HG03520 (cell line): ENCODE data around the gene CSMD2.
"Not testable (repeated sequence)": the region's sequence is repeated elsewhere in the genome, so short reads cannot be mapped to it uniquely, and the experiment has no call there.

Experiments
- ATAC-seq: cut with Tn5 transposase; IDR thresholded peaks from one replicate; pipeline ENCODE4 v1.9.1; 2021; ENCODE audit warnings: mild to moderate bottlenecking, moderate library complexity; ENCODE audit not compliant: unreplicated experiment

The CSMD2 gene

GRCh38 chr1:34055818-34056217, 109.2 kb downstream of the CSMD2 start:
- ATAC-seq: no peak

DNA sequence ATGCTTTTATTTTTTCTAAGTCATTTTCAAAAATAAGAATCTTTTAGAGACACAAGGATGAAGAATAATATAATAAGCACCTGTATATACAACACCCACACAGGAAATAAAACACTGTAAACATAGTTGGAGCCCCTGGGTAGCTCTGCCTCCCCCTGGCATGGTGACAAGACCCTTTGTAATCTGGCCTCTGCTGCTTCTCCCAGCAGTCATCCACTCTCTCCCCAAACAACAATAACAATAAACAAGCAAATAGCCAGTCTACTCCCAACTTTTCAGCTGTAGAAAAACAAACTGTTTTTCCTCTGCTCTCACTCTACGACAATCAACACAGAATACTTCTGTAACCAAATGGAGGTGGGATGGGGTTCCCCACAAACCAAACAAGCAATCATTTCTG, 110.1 kb downstream of the CSMD2 start:
- no peak for ATAC-seq

DNA sequence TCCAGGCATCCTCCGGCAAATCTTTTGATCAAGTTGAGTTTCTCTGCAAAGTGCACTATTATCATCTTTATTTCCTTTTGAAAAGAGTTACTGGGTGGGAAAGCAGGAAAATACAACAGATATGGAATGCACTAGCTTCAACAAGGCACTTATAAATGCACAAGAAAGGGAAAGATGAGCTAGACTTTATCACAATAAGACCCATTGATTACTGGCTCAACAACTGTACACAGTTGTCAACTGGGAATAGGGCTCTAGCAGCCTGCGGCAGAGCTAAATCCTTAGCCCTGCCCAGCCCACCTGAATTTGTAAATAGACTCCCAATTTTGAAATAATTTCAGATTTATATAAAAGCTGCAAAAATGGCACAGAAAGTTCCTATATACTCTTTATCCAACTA, 111.4 kb downstream of the CSMD2 start:
- no peak for ATAC-seq

DNA sequence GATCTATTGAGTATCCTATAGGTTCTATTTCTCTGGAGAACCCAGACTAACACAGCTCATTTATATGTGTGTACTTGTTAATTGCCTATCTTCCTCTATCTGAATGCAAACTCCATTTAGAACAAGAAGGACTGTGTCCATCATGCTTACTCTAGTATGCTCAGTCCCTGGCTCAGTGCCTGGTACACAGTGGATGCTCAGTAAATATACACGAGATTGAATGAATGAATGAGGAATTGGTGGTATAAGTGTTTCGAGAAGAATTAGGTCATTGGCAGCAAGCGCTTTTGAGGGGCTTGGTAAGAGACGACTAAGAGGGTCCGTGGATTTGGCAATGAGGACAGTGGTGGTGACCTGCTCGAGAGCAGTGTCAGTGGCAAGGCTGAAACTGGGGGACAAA, 112.5 kb downstream of the CSMD2 start:
- ATAC-seq: no peak

DNA sequence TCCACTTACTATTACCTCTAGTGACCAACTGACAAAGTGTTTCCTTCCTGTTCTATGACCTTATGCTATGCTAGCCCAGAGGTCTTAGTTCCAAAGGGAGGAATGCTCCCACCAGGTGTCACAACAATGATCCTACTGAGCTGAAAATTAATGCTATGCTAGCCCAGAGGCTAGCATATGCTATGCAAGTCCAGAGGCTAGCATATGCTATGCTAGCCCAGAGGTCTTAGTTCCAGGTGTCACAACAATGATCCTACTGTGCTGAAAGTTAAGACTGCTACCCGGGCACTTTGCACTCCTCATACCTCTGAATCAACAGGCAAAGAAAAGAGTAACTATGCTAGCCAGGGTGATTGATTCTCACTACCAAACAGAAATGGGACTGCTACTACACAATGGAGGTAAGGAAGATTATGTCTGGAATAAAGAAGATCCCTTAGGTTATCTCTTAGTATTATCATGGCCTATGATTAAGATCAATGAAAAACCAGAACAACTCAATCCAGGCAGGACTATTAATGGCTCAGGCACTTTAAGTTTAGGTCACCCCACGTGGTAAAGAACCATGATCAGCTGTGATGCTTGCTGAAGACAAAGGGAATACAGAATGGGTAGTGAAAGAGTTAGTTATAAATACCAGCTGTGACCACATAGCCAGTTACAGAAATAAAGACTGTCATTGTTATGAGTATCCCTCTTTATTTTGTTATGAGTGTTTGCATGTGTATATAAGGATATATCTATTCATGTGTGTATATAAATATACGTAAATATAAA, 114.1 kb downstream of the CSMD2 start:
- ATAC-seq: no peak

- ATAC-seq: no peak
Observed at GRCh38 chr1:34049994-34050393, 115.0 kb downstream of the CSMD2 start.

DNA sequence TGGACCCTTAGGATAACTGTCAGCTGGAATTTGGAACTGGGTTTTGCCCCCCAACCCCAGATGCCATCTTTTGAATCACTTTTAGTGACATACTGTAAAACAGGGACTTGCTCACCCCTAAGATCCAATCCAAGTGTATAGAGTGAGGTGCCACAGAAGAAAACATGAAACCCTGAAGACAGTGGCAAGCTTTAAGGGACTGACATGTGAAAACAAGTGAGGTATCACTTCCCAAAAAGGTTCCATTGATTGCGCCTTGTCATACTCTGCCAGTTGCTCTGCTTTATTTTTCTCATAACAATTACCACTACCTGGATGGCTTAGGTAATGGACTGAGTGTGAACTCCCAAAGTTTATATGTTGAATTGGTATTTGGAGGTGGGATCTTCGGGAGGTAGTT, 115.6 kb downstream of the CSMD2 start:
- no peak for ATAC-seq

DNA sequence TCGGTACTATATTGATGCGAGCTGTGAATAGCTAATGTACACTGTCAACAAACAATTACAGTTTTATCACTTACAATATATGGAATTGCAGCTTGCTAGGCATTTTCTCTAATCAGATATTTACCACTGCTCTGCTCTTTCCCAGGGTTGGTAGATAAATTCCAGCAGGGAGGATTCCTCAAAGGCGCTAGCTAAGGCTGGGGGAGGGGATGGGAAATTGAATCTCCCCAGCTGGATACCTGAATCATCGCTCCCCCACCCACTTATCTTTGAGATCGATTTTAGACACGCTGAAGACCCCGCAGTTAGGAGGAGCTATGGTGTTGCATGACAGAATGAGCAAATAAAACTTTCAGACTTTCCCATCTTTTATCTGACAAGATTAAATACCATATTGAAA, 127.2 kb downstream of the CSMD2 start:
- no peak for ATAC-seq

- no peak for ATAC-seq
Observed at GRCh38 chr1:34037109-34037508, 127.9 kb downstream of the CSMD2 start.

- no peak for ATAC-seq
Observed at GRCh38 chr1:34034036-34034435, 131.0 kb downstream of the CSMD2 start.

DNA sequence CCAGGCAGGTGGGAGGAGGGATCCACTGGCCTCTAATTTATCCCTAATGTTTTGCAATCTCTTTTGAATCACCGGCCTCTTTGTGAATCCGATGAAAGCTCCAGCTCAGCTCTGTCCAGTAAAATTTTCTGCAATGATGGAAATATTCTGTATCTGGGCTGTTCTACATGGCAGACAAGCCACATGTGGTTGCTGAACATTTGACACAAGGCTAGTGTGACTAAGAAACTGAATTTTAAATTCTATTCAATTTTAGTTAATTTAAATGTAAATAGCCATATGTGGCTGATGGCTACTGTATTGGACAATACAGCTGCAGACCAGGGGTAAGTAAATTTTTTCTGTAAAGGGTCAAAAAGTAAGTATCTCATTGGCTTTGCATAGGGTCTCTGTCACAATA, 135.1 kb downstream of the CSMD2 start:
- ATAC-seq: no peak

- ATAC-seq: no peak
Observed at GRCh38 chr1:34029515-34029914, 135.5 kb downstream of the CSMD2 start.

- no peak for ATAC-seq
Observed at GRCh38 chr1:34028381-34029055, 136.5 kb downstream of the CSMD2 start.

GRCh38 chr1:34025675-34026074, 139.4 kb downstream of the CSMD2 start:
- ATAC-seq: no peak

DNA sequence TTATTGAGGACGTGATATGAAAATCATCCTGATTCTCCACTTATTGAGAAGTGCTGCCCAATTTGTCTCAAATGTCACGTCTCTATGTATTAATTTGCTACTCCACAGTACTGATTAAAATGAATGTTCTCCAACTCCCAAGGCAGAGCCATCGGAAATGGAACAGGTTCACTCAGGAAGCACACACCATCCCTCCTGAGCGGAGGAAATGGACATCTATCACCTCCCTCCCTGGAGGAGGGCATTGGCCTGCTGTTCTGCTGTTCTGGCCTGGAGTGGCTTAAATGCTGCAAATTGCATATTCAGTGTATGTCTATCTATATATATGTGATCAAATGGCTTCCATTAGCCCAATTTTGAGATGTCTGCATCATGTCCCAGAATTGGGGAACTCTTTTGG, 140.5 kb downstream of the CSMD2 start:
- ATAC-seq: no peak

- no peak for ATAC-seq
Observed at GRCh38 chr1:34019741-34020552, 145.1 kb downstream of the CSMD2 start.

GRCh38 chr1:34018285-34018684, 146.7 kb downstream of the CSMD2 start:
- ATAC-seq: no peak

GRCh38 chr1:34016281-34016680, 148.7 kb downstream of the CSMD2 start:
- not testable (repeated sequence) for ATAC-seq

DNA sequence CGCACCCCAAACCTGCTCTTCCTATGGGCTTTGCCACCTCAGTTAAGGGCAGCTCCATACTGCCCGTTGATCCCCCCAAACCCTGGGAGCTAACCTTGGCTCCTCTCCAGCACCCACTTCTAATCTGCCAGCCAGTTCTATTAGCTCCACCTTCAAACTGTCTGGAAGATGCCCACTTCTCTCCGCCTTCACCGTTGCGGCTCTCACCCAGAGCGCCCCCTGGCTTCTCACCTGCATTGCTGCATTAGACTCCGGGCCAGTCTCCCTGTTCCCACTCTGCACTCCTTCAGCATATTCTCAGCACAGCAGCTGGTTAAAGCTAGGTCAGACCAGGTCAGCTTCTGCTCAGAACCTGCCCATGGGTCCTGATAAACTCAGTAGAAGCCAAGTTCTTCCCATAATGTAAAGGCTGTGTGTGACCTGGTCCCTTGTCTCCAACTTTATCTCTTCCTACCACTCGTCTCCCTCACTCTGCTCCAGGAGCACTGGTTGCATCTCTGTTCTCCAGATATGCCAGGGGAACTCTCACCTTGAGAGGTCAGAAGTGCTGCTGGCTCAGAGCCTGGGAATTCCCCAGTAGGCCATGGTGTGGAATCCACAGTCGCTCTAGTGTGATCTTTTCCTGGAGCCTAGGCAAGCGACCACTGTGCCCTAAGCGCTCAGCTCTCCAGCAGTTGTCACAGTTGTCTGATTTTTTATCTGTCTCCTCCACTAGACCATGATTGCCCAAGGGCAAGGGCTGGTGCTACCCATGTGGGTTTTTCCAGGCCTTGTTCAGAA, 150.9 kb downstream of the CSMD2 start:
- no peak for ATAC-seq

DNA sequence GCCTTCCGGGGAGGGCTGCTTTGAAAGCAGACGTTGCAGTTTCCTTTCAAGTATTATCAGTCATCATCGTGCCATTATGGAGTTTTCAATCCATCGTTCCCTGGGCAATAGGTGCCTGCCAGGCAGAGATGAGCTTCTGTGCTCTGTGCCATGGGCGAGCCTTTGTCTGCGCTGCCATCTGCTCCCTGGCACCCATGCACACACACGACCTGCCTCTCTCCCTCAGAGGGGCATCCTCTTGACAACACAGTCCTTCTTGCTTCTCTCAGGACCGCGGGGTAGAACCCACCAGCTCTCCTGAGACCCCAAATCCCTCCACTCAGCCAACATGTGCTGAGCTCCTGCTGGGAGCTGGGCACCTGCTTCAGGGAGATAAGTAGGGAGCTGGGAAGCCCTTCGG, 151.9 kb downstream of the CSMD2 start:
- no peak for ATAC-seq
